ENCODE data around the gene RANBP9.
A peak's percentile ranks its signal among the peaks of the same experiment; 100 is the strongest.

RANBP9 gene

GRCh38 chr6:13653296-13653695, 58.3 kb downstream of the RANBP9 start:
- DNase-seq (ENCODE audit: low read depth), result no peak

- no peak for DNase-seq (ENCODE audit: low read depth)
These were observed 62.2 kb downstream of the RANBP9 start for GRCh38 chr6:13649393-13649792.

- DNase-seq (ENCODE audit: low read depth), result no peak
These were observed 62.8 kb downstream of the RANBP9 start for GRCh38 chr6:13648850-13649249.

GRCh38 chr6:13643125-13643524, 68.5 kb downstream of the RANBP9 start:
- DNase-seq (ENCODE audit: low read depth), result no peak

GRCh38 chr6:13641315-13641714, 70.3 kb downstream of the RANBP9 start:
- no peak for DNase-seq (ENCODE audit: low read depth)

GRCh38 chr6:13638626-13639025, 73.0 kb downstream of the RANBP9 start:
- no peak for DNase-seq (ENCODE audit: low read depth)

- no peak for DNase-seq (ENCODE audit: low read depth)
These were observed 73.6 kb downstream of the RANBP9 start for GRCh38 chr6:13638014-13638413.

- no peak for DNase-seq (ENCODE audit: low read depth)
These were observed 75.5 kb downstream of the RANBP9 start for GRCh38 chr6:13635948-13636658.

DNA sequence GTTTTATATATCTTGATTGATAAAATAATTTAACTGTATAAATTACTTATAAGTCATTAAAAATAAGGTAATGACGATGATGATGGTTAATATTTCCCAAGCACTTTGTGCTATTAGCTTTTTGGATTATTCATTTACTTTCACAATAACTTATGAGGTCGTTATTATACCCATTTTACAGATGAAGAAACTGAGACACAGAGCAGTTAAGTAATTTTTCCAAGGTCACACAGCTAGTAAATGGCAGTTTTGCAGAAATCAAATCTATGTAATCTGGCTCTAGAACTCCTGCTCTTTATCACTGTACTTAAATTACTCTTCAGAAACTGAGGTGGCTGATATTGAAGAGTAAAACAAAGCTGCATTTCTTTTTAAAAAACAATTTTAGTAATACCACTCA, 78.3 kb downstream of the RANBP9 start:
- DNase-seq (ENCODE audit: low read depth), result no peak

DNA sequence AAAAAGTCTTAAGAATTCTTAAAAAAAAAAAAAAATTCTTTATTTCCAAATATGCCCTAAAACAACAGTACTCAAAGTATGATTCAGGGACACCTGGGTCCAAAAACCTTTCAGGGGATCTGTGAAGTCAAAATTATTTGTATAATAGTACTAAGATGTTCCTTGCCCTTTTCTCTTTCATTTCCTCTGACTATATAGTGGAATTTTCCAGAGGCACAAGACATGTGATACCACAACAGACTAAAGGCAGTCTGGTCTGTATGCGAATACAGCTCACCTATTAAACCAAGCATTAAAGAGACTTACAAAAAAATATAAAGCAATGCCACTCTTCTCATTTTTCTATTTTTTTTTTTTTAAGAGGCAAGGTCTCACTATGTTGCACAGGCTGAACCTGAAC, 81.1 kb downstream of the RANBP9 start:
- DNase-seq (ENCODE audit: low read depth), result no peak

DNA sequence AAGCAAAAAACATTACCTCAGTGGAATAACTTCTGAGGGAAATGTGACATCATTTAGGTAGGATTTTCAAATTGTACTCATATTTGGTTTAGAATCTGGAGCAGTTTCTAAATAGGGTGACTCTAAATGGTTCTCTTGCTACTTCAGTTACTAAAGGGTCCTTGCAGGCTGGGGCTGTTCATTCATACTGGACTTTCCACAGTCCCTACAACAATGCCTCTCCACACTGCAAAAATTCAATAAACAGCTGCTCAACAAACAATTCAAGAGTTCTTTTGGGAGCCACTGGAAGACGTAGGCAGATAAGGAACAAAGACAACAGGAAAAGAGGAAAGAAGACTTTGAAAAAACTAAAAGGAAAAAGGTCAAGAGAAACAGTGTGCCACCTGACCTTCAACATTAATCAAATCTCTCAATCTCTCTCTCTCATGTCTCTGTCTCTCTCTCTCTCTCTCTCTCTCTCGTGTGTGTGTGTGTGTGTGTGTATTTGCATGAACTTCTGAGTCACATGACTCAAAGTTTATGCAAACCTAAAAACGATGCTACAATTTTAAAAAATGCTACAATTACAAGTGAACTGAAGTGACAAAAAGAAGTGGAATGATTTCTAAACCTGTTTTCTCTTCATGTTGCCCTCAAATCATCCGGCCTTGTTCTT, 82.0 kb downstream of the RANBP9 start:
- DNase-seq (ENCODE audit: low read depth), result no peak

- peak; percentile 3 for DNase-seq (ENCODE audit: low read depth)
These were observed 86.8 kb downstream of the RANBP9 start for GRCh38 chr6:13624871-13625288.

DNA sequence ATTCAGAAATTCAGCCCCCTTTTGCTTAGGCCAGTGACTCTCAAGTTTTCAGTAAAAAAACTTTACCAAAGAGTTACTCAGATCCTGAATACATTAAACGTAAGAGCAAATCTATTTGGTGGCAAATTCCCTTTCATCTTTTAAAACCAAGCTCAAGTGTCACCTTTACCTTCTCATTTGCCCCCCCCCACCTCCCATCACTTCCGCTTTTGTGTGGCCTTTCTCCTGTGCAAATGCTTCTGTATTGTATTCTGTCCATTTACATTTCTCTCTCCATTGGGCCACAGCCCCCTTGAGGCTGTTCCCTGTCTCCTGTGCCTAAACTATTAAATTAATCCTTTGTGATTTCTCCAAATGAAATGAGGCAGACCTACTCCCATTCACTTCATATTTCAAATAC, 94.6 kb downstream of the RANBP9 start:
- DNase-seq (ENCODE audit: low read depth), result no peak

- DNase-seq (ENCODE audit: low read depth), result peak; percentile 22
These were observed 95.9 kb downstream of the RANBP9 start for GRCh38 chr6:13615792-13616120.

DNA sequence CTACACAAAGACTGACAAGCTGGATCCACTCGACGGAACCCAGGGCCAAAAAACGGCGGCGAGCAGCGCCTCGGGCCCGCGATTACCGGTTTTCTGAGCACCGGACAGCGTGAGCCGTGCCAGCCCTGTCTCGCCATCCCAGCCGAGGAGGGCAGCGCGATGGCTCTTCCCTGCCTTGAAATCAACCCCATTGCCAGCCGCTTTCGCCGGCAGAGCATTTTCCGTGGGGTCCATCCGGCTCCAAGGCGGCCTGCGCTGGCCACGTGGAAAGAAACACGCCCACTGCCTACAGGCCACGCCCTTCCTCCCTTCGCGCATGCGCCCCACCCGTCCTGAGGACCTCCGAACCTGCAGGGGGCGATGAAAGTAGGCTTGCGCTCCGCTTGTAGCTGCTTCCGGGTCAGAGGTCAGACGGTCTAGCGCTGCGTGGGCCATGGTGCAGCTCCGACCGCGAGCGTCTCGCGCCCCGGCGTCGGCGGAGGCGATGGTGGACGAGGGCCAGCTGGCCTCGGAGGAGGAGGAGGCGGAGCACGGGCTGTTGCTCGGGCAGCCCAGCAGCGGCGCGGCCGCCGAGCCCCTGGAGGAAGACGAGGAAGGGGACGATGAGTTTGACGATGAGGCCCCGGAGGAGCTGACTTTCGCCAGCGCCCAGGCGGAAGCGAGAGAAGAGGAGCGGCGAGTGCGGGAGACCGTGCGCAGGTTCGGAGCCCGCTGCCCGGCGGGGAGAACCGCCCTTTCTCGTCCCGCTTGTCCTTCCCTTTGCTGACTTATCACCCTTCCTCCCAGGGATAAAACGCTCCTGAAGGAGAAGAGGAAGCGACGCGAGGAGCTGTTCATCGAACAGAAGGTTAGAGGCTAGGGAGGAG, 96.5 kb downstream of the RANBP9 start, which contains the start of gene NOL7:
Gene NOL7, plus strand, starts transcription at position 410 of the 866 bp plus-strand sequence. Its CDS starts 24 bp downstream, at position 434.
- DNase-seq (ENCODE audit: low read depth), result peak; percentile 98

- DNase-seq (ENCODE audit: low read depth), result peak; percentile 13
These were observed 97.3 kb downstream of the RANBP9 start for GRCh38 chr6:13614126-13614925.

DNA sequence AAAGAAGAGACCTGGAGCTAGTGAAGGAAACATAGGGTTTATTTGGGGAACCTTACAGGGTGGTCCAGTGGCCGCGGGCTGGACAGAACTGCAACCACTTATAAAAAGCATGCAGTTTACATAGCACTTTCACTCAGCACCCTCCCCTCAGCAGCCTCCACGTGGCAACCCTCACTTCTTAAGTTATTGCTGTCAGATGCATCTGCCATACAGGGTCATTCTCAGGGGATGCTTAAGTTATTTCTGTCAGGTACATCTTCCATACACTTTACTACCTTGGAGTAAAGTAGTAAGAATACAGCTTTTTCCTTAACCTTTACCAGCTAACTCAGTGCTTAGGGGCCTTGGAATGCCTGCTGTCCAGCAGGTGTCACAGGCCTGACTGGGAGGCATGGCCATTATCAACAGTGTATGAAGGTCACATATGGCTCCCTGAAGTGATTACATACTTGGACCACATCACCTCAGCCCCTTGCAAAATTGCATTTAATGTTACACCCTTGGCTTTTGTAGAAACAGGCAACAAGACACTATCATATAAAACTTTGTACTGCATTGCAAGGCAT, 98.5 kb downstream of the RANBP9 start:
- DNase-seq (ENCODE audit: low read depth), result no peak

GRCh38 chr6:13611715-13612114, 99.9 kb downstream of the RANBP9 start:
- DNase-seq (ENCODE audit: low read depth), result no peak

GRCh38 chr6:13605634-13606033, 106.0 kb downstream of the RANBP9 start:
- no peak for DNase-seq (ENCODE audit: low read depth)

DNA sequence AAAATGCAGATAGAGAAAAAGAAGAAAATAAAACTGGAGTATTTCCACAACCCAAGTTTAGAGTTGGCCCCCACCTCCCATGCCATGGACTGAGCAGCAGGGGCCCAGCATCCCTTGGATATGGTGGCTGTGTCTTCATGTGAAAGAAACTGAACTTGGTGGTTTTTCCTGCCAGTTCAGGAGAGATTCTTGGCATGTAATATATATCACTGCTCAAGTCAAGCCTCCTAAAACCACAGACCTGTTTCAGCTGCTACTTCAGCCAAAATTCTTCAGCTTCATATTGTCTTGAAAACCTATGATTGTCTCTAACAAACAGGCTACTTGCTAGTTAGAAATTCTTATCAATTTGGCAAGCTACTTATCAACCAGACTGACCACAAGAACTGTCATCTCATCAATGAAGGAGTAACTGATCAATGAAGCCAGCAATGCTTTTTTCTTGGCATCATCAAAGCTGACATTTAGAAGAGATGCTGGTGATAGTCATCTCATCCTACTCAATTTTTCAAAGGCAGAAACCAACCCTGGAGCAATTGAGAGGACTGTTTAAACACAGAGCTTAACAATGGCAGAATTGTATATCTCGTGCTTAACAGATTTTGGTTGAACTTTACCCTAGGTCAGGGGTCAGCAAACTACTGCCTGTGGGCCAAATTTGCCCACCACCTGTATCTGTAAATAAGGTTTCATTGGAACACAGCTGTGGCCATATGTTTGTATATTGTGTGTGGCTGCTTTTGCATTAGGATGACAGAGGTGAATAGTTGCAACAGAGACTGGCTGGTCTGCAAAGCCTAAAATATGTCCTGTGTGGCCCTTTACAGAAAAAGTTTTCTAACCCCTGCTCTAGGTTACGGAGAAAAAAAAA, 106.9 kb downstream of the RANBP9 start:
- DNase-seq (ENCODE audit: low read depth), result no peak

DNA sequence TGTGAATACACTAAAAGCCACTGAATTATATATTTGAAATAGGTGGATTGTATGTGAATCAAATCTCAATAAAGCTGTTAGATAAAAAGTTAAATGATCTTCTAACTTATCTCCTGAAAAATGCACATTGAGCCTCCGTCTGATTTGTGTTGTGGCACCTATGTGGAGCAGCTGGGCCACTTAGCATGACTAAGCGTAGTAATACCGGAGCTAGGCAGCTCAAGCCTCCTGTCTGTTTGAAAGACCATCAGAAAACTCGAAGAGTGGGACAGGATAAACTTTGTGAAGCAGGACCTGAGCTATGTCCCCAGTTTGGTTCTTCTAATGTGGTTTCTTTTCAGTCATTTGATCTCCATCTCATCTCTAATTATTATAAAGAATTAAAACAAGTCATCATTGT, 107.5 kb downstream of the RANBP9 start:
- no peak for DNase-seq (ENCODE audit: low read depth)

All from stimulated activated CD4-positive, alpha-beta T cell treated with anti-CD3 and anti-CD28 coated beads, Interleukin-2, amount 100 ng/mL, for 4 hours (primary cell).